NCI-H748 (cell line): ENCODE data around the gene FAM43A.

Experiments used
- DNase-seq: peaks from one replicate; lab custom pipeline; 2025; ENCODE audit not compliant: unreplicated experiment; lab: John Stamatoyannopoulos, UW

FAM43A gene

GRCh38 chr3:194675081-194675640, 10.5 kb upstream of the FAM43A start:
- no peak for DNase-seq

GRCh38 chr3:194675680-194676079, 10.0 kb upstream of the FAM43A start:
- DNase-seq: no peak

GRCh38 chr3:194676471-194676870, 9.2 kb upstream of the FAM43A start:
- DNase-seq: no peak

- DNase-seq: no peak
These were observed 4.6 kb upstream of the FAM43A start for GRCh38 chr3:194680888-194681615.

- DNase-seq: no peak
These were observed 3.4 kb upstream of the FAM43A start for GRCh38 chr3:194682189-194682693.

GRCh38 chr3:194682694-194683310, 2.9 kb upstream of the FAM43A start:
- peak; percentile 78 for DNase-seq

- no peak for DNase-seq
These were observed 2.3 kb upstream of the FAM43A start for GRCh38 chr3:194683380-194683779.

- no peak for DNase-seq
These were observed 492 bp upstream of the FAM43A start for GRCh38 chr3:194685065-194685717.

GRCh38 chr3:194686414-194686815, 732 bp downstream of the FAM43A start:
- no peak for DNase-seq

- DNase-seq: peak; percentile 75
These were observed 1.3 kb downstream of the FAM43A start for GRCh38 chr3:194686816-194687637.

GRCh38 chr3:194687638-194688199, 2.0 kb downstream of the FAM43A start:
- DNase-seq: peak; percentile 78

- DNase-seq: peak; percentile 49
These were observed 2.6 kb downstream of the FAM43A start for GRCh38 chr3:194688200-194688740.

- no peak for DNase-seq
These were observed 3.3 kb downstream of the FAM43A start for GRCh38 chr3:194688946-194689345.

- no peak for DNase-seq
These were observed 3.8 kb downstream of the FAM43A start for GRCh38 chr3:194689493-194689944.

GRCh38 chr3:194690501-194691372, 5.1 kb downstream of the FAM43A start:
- DNase-seq: no peak

GRCh38 chr3:194691481-194692283, 6.0 kb downstream of the FAM43A start:
- no peak for DNase-seq

- DNase-seq: no peak
These were observed 11.0 kb downstream of the FAM43A start for GRCh38 chr3:194696702-194697101.

- no peak for DNase-seq
These were observed 16.9 kb downstream of the FAM43A start for GRCh38 chr3:194702545-194702944.
